Heart left ventricle (tissue), 16 donors: ENCODE results near the gene MRPS5. TPM values are rescaled to one million over a fixed set of nuclear protein-coding genes. Genes with fewer than 3 reads are reported as not detected.

Experiments
- ATAC-seq, 4 donors: fragments of 200-7000 bp; cut with Tn5 transposase; one replicate each; pipeline ENCODE4 v1.9.1; 2020 to 2022; ENCODE audit warnings: moderate library complexity in 4 of 4, mild to moderate bottlenecking in 3 of 4, moderate number of reproducible peaks in 1 of 4
- DNase-seq, 5 donors: peaks; one replicate each; pipeline ENCODE4 v3.0.0-alpha.2; 2020
- H3K27ac ChIP-seq, 12 donors: fragments of 200-600 bp; sonication (generic) in 4 of 12; one replicate each; pipeline versions ENCODE4 v1.5.0 to v1.8.0; 2016 to 2022; ENCODE audit warnings: mild to moderate bottlenecking in 2 of 12
- H3K27me3 ChIP-seq, 9 donors: fragments of 200-600 bp; sonication (generic) in 2 of 9; one replicate each; pipeline versions ENCODE4 v1.5.1 to v1.8.0; 2016 to 2022; ENCODE audit warnings: mild to moderate bottlenecking in 3 of 9
- H3K36me3 ChIP-seq, 9 donors: fragments of 200-600 bp; sonication (generic) in 2 of 9; one replicate each; pipeline versions ENCODE4 v1.5.0 to v1.8.0; 2018 to 2022; ENCODE audit warnings: mild to moderate bottlenecking in 2 of 9
- H3K4me1 ChIP-seq, 12 donors: fragments of 200-600 bp; sonication (generic) in 4 of 12; one replicate each; pipeline versions ENCODE4 v1.5.0 to v1.8.0; 2016 to 2022; ENCODE audit warnings: mild to moderate bottlenecking in 3 of 12
- H3K4me3 ChIP-seq, 12 donors: fragments of 200-600 bp; sonication (generic) in 4 of 12; one replicate each; pipeline versions ENCODE4 v1.5.0 to v1.8.0; 2017 to 2022; ENCODE audit warnings: mild to moderate bottlenecking in 9 of 12, moderate library complexity in 4 of 12
- H3K9me3 ChIP-seq, 12 donors: fragments of 200-600 bp; sonication (generic) in 4 of 12; one replicate each; pipeline versions ENCODE4 v1.5.0 to v1.8.0; 2016 to 2022; ENCODE audit warnings: mild to moderate bottlenecking in 1 of 12
- CTCF ChIP-seq, 12 donors: fragments of 200-600 bp; sonication (generic) in 4 of 12; IDR thresholded peaks; one replicate each; pipeline versions ENCODE4 v1.5.0 to v1.8.0; 2018 to 2022; ENCODE audit warnings: antibody characterized with exemption in 12 of 12, mild to moderate bottlenecking in 5 of 12
- POLR2A ChIP-seq, 2 donors: fragments of 450-650 bp; IDR thresholded peaks; one replicate each; pipeline ENCODE4 v1.6.1; 2017; ENCODE audit warnings: antibody characterized with exemption in 2 of 2, mild to moderate bottlenecking in 2 of 2, moderate library complexity in 2 of 2
- WGBS, 4 donors: extraction: QIAGEN DNeasy Blood & Tissue Kit in 2 of 4; methylation state at CpG; one replicate each; pipeline versions ENCODE4 v1.1.5 to v1.1.7; 2013 to 2018; 5-methylcytosine and 5-hydroxymethylcytosine counted together
- intact Hi-C, 10 donors: fragments of 100-400 bp; cut with DNase I; formaldehyde crosslinking; loops; one replicate each; pipeline versions ENCODE4 v1.11.1 to v1.14.2; 2022
- polyA plus RNA-seq, 2 donors: library from polyadenylated mRNA; stranded (reverse); fragments of 200-250 nt; gene quantifications; one replicate each; pipeline ENCODE4 v1.2.3, GENCODE V29; 2013
- total RNA-seq, 9 donors: library from RNA; depleted of rRNA in 2 of 9; stranded (reverse); fragments of >200 nt in 2 of 9; fragmentation: NEBNext Ultra II Directional in 3 of 9; extraction: Animal tissue kit (Norgen Biotek cat#: 25700) in 3 of 9; gene quantifications; one replicate each; pipeline versions ENCODE4 v1.1.0 to v1.2.4, GENCODE V29; 2016 to 2023
- donor health status: ischemic (EF 13 %, LVEDD 7.1; RV severe dilation, severe dysfunction).
- donor health status: healthy with polysubstance abuse.
- donor health status: DM: no; HTN: yes; CAD: no.
- donor health status: DM: no; HTN: no; CAD: no.
- donor health status: ischemic (EF 25% LVEDD 6.9; RV normal size, moderate dysfunction).
- donor health status: ischemic (EF 25% LVEDD 5.7; RV mildly dilated, moderate dysfunction).
- donor health status: healthy.
- donor health status: DM: yes; HTN: yes; CAD: no.
- donor health status: ischemic (EF 35%, LVEDD 5.7; RV mildly dilated, moderate dysfunction).
- donor health status: nonischemic (EF 11% LVEDD 7.7; RV severe dilation, severe dysfunction).
- donor health status: DM: yes; HTN: yes; CAD: no.
- donor health status: PGD.
- donor health status: ischemic (EF 29% LVEDD 5.4; RV normal size, mild dysfunction).
- donor health status: nonischemic (EF 23%, LVEDD 6.1; RV moderate dilation, normal function).

Gene MRPS5
- total and polyA plus RNA-seq, 11 donors = 52.4 to 116 (median 71.2) TPM

- no peak for ATAC-seq
Observed at GRCh38 chr2:95073856-95074662, 47.5 kb downstream of the MRPS5 start.

GRCh38 chr2:95072424-95072823 lies 49.2 kb downstream of the MRPS5 start:
- ATAC-seq (no peak), DNase-seq (no peak)
- Histone ChIP-seq H3K27ac (no peak overlapping the region), H3K4me1 (peaks cover 0 to 11% (median 7%) of the 10 kb centered on the region in 12 donors), H3K4me3 (no peak overlapping the region), H3K27me3 (peaks cover 0 to 56% (median 21%) of the 10 kb centered on the region in 9 donors), H3K36me3 (no peaks in the 10 kb centered on the region), H3K9me3 (no peaks in the 10 kb centered on the region)
- WGBS, 4 donors = 70 to 90% (median 80%) methylated on average over 4 of the region's 4 CpGs
- intact Hi-C loops = loop anchor here in 1 of 10 donors (10.0 kb wide), 1 partner anchor 48 kb away; the partner anchor contains the start of gene MAL
- no peak for TF ChIP-seq POLR2A (IDR thresholded peaks at IDR 0.05)
- TF ChIP-seq CTCF (IDR thresholded peaks at IDR 0.05) = no peak

More at GRCh38 chr2:95073856-95074662, 47.5 kb downstream of the MRPS5 start:
- no peaks in the 10 kb centered on the region for H3K36me3 ChIP-seq
- no peak for DNase-seq
- H3K9me3 ChIP-seq = no peaks in the 10 kb centered on the region
- 70 to 81% (median 78%) methylated on average over 16 to 18 of the region's 18 CpGs for WGBS, 4 donors
- TF ChIP-seq CTCF (IDR thresholded peaks at IDR 0.05) (no peak), POLR2A (IDR thresholded peaks at IDR 0.05) (no peak)
- H3K27me3 ChIP-seq = peaks cover 0 to 56% (median 21%) of the 10 kb centered on the region in 9 donors
- no peak overlapping the region for H3K4me3 ChIP-seq
- peaks cover 0 to 11% (median 7%) of the 10 kb centered on the region in 12 donors for H3K4me1 ChIP-seq
- peak overlapping the region in 1 of 12 donors; percentile 55 for H3K27ac ChIP-seq
- intact Hi-C loops = loop anchor here in 1 of 10 donors (10.0 kb wide), 1 partner anchor 49 kb away; the partner anchor contains the start of gene MAL

- Histone ChIP-seq H3K36me3 (no peaks in the 10 kb centered on the region), H3K27ac (no peak overlapping the region), H3K4me3 (no peak overlapping the region), H3K27me3 (peaks cover 0 to 51% (median 21%) of the 10 kb centered on the region in 9 donors), H3K9me3 (no peaks in the 10 kb centered on the region), H3K4me1 (peaks cover 0 to 6% (median 4%) of the 10 kb centered on the region in 12 donors)
- TF ChIP-seq CTCF (IDR thresholded peaks at IDR 0.05) = no peak
- no peak for TF ChIP-seq POLR2A (IDR thresholded peaks at IDR 0.05)
- intact Hi-C loops = loop anchor here in 1 of 10 donors (10.0 kb wide), 1 partner anchor 47 kb away; the partner anchor contains the start of gene MAL
- no peak for ATAC-seq
- no peak for DNase-seq
- WGBS, 4 donors = 75 to 84% (median 83%) methylated on average over 4 of the region's 4 CpGs
Observed at GRCh38 chr2:95071856-95072255, 49.8 kb downstream of the MRPS5 start.

- no peak for TF ChIP-seq CTCF (IDR thresholded peaks at IDR 0.05)
- no peak for TF ChIP-seq POLR2A (IDR thresholded peaks at IDR 0.05)
- no peak overlapping the region for H3K27ac ChIP-seq
- ATAC-seq (no peak), DNase-seq (no peak)
- H3K4me3 ChIP-seq = no peak overlapping the region
- no peaks in the 10 kb centered on the region for H3K4me1 ChIP-seq
- no peaks in the 10 kb centered on the region for H3K36me3 ChIP-seq
- H3K27me3 ChIP-seq = peaks cover 0 to 28% (median 7%) of the 10 kb centered on the region in 9 donors
- intact Hi-C loops = no loop called here
- WGBS, 4 donors = 73 to 76% (median 75%) methylated on average over 9 of the region's 9 CpGs
- H3K9me3 ChIP-seq = no peaks in the 10 kb centered on the region
Observed at GRCh38 chr2:95069465-95069864, 52.1 kb downstream of the MRPS5 start.
